ENCODE measurements around the gene P4HA2. TPM values are rescaled to one million over a fixed set of nuclear protein-coding genes. Genes with fewer than 3 reads are reported as not detected.

Gene P4HA2
- total and polyA plus RNA-seq, 2 donors (not counting 1 experiment from before 2014, with no cell fraction given): 184 to 553 TPM

- H3K27me3 ChIP-seq (ENCODE audit: control insufficient read depth, insufficient read depth, low read length): no peaks in the 10 kb centered on the region
- H3K36me3 ChIP-seq (ENCODE audit: control insufficient read depth, insufficient read depth, low read length): no peaks in the 10 kb centered on the region
- H3K27ac ChIP-seq (ENCODE audit: insufficient read depth, low read length): no peak overlapping the region
- no peak overlapping the region for H3K4me3 ChIP-seq (replicated peaks in 1 of 4; ENCODE audit: control extremely low read depth in 1 of 4, insufficient read depth in 1 of 4, low read depth in 3 of 4, low read length in 4 of 4)
- no peaks in the 10 kb centered on the region for H3K4me1 ChIP-seq (ENCODE audit: control insufficient read depth, extremely low read depth, insufficient read depth, low read length)
- H3K9ac ChIP-seq (ENCODE audit: insufficient read depth, low read length): no peak overlapping the region
- H4K20me1 ChIP-seq (ENCODE audit: control insufficient read depth, extremely low read depth, insufficient read depth, low read length): no peaks in the 10 kb centered on the region
- no peak overlapping the region for H2AFZ ChIP-seq (ENCODE audit: low read length)
- DNase-seq (ENCODE audit: low read depth in 2 of 2): no peak
- H3K4me2 ChIP-seq (ENCODE audit: extremely low read depth, insufficient read depth, low read length): no peak overlapping the region
- no peaks in the 10 kb centered on the region for H3K79me2 ChIP-seq (ENCODE audit: control insufficient read depth, insufficient read depth, low read length)
- no peak for TF ChIP-seq EZH2 (IDR thresholded peaks at IDR 0.05; ENCODE audit: low read length, missing control alignments)
- TF ChIP-seq, protein P1, sequence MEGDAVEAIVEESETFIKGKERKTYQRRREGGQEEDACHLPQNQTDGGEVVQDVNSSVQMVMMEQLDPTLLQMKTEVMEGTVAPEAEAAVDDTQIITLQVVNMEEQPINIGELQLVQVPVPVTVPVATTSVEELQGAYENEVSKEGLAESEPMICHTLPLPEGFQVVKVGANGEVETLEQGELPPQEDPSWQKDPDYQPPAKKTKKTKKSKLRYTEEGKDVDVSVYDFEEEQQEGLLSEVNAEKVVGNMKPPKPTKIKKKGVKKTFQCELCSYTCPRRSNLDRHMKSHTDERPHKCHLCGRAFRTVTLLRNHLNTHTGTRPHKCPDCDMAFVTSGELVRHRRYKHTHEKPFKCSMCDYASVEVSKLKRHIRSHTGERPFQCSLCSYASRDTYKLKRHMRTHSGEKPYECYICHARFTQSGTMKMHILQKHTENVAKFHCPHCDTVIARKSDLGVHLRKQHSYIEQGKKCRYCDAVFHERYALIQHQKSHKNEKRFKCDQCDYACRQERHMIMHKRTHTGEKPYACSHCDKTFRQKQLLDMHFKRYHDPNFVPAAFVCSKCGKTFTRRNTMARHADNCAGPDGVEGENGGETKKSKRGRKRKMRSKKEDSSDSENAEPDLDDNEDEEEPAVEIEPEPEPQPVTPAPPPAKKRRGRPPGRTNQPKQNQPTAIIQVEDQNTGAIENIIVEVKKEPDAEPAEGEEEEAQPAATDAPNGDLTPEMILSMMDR (conservative IDR thresholded peaks at IDR 0.05 in 1 of 2, IDR thresholded peaks at IDR 0.05 in 1 of 2; ENCODE audit: low read depth in 1 of 2, low read length in 2 of 2): no peak
- no peaks in the 10 kb centered on the region for H3K9me3 ChIP-seq (ENCODE audit: control insufficient read depth, insufficient read depth, low read depth, low read length)
Observed at GRCh38 chr5:132243366-132243977, 15.8 kb upstream of the P4HA2 start.

DNA sequence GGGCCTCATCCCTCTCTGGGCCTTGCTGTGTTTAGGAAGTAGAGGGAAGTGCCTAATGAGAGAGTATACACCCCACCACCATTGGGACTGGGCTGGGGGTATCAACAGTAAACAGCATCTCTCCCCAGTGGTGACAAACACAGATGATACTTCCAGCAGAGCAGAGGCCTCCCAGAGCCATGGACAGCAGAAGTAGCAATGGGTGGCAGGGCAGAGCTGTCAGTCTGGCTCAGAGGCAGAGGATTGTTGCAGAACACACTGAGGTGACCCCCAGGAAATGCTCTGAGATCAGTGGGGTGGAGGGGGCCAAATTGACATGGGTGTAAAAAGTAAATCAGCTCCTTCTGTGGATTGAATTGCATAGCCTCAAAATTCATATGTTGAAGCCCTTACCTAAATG is 12.1 kb upstream of the P4HA2 start:
- Histone ChIP-seq H4K20me1 (ENCODE audit: control insufficient read depth, extremely low read depth, insufficient read depth, low read length) (no peaks in the 10 kb centered on the region), H3K27ac (ENCODE audit: insufficient read depth, low read length) (no peak overlapping the region), H3K4me2 (ENCODE audit: extremely low read depth, insufficient read depth, low read length) (no peak overlapping the region), H3K27me3 (ENCODE audit: control insufficient read depth, insufficient read depth, low read length) (no peaks in the 10 kb centered on the region), H3K4me1 (ENCODE audit: control insufficient read depth, extremely low read depth, insufficient read depth, low read length) (no peaks in the 10 kb centered on the region), H3K9ac (ENCODE audit: insufficient read depth, low read length) (no peak overlapping the region), H3K36me3 (ENCODE audit: control insufficient read depth, insufficient read depth, low read length) (no peaks in the 10 kb centered on the region), H3K79me2 (ENCODE audit: control insufficient read depth, insufficient read depth, low read length) (no peaks in the 10 kb centered on the region), H2AFZ (ENCODE audit: low read length) (no peak overlapping the region), H3K9me3 (ENCODE audit: control insufficient read depth, insufficient read depth, low read depth, low read length) (no peaks in the 10 kb centered on the region), H3K4me3 (replicated peaks in 1 of 4; ENCODE audit: control extremely low read depth in 1 of 4, insufficient read depth in 1 of 4, low read depth in 3 of 4, low read length in 4 of 4) (no peak overlapping the region)
- TF ChIP-seq, protein P1 (conservative IDR thresholded peaks at IDR 0.05 in 1 of 2, IDR thresholded peaks at IDR 0.05 in 1 of 2; ENCODE audit: low read depth in 1 of 2, low read length in 2 of 2): no peak
- no peak for TF ChIP-seq EZH2 (IDR thresholded peaks at IDR 0.05; ENCODE audit: low read length, missing control alignments)
- DNase-seq (ENCODE audit: low read depth in 2 of 2): no peak

DNA sequence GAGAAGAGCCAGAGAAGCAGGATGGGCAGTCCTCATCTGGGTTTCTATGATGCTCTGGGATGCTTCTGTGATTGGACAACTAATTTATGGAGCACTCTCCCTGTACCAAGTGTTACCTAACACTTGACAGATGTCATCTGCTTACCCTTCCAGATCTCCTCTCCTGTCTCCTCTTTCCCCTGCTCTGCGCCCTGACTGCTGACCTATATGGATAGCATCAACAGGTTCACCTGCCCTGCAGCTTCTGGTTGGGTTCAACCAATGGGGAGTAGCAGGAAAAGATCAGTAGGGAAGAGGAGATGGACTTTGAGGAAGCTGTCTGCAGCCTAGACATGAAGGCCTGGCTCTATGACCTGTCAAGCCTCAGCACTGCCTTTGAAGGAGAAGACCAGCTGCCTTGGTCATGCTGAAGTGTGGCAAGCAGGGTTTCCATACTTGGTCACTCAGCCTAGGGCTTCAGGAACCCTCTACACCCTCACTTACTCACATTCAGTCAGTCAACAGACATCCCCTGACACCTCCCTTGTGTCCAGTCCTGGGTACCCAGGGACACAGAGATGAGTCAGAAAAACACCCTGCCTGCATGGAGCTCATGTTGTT is 11.3 kb upstream of the P4HA2 start:
- no peak overlapping the region for H3K9ac ChIP-seq (ENCODE audit: insufficient read depth, low read length)
- H4K20me1 ChIP-seq (ENCODE audit: control insufficient read depth, extremely low read depth, insufficient read depth, low read length): no peaks in the 10 kb centered on the region
- no peaks in the 10 kb centered on the region for H3K9me3 ChIP-seq (ENCODE audit: control insufficient read depth, insufficient read depth, low read depth, low read length)
- no peak for DNase-seq (ENCODE audit: low read depth in 2 of 2)
- H3K36me3 ChIP-seq (ENCODE audit: control insufficient read depth, insufficient read depth, low read length): no peaks in the 10 kb centered on the region
- no peaks in the 10 kb centered on the region for H3K27me3 ChIP-seq (ENCODE audit: control insufficient read depth, insufficient read depth, low read length)
- H3K4me1 ChIP-seq (ENCODE audit: control insufficient read depth, extremely low read depth, insufficient read depth, low read length): no peaks in the 10 kb centered on the region
- TF ChIP-seq, protein P1 (conservative IDR thresholded peaks at IDR 0.05 in 1 of 2, IDR thresholded peaks at IDR 0.05 in 1 of 2; ENCODE audit: low read depth in 1 of 2, low read length in 2 of 2): no peak
- TF ChIP-seq EZH2 (IDR thresholded peaks at IDR 0.05; ENCODE audit: low read length, missing control alignments): no peak
- H3K4me3 ChIP-seq (replicated peaks in 1 of 4; ENCODE audit: control extremely low read depth in 1 of 4, insufficient read depth in 1 of 4, low read depth in 3 of 4, low read length in 4 of 4): no peak overlapping the region
- H3K4me2 ChIP-seq (ENCODE audit: extremely low read depth, insufficient read depth, low read length): no peak overlapping the region
- no peaks in the 10 kb centered on the region for H3K79me2 ChIP-seq (ENCODE audit: control insufficient read depth, insufficient read depth, low read length)
- H2AFZ ChIP-seq (ENCODE audit: low read length): no peak overlapping the region
- H3K27ac ChIP-seq (ENCODE audit: insufficient read depth, low read length): no peak overlapping the region

Measured in fibroblast of lung (primary cell).